Tibial artery (tissue), 4 donors: ENCODE measurements around the gene LGALS7B.

ENCODE experiments used
- DNase-seq, 2 donors: peaks; one replicate each; pipeline ENCODE4 v3.0.0-alpha.2; 2019
- H3K27ac ChIP-seq, 2 donors: fragments of 200-600 bp; sonication (generic) in 1 of 2; 1 replicate in 1 of 2; 2 replicates in 1 of 2; pipeline ENCODE4 v1.5.1; 2018 to 2019; ENCODE audit warnings: mild to moderate bottlenecking in 1 of 2
- H3K27me3 ChIP-seq, 2 donors: fragments of 200-600 bp; sonication (generic) in 1 of 2; one replicate each; pipeline versions ENCODE4 v1.5.1 to v1.6.0; 2016 to 2019
- H3K36me3 ChIP-seq, 3 donors: fragments of 200-600 bp; sonication (generic) in 2 of 3; one replicate each; pipeline ENCODE4 v1.5.1; 2016 to 2019; ENCODE audit warnings: mild to moderate bottlenecking in 2 of 3
- H3K4me1 ChIP-seq, 4 donors: fragments of 200-600 bp; sonication (generic) in 2 of 4; 1 replicate in 3 of 4; 2 replicates in 1 of 4; pipeline ENCODE4 v1.5.1; 2016 to 2019
- H3K4me3 ChIP-seq, 2 donors: fragments of 200-600 bp; sonication (generic) in 1 of 2; 1 replicate in 1 of 2; 2 replicates in 1 of 2; pipeline ENCODE4 v1.5.1; 2018 to 2019; ENCODE audit warnings: mild to moderate bottlenecking in 2 of 2
- H3K9me3 ChIP-seq, 3 donors: fragments of 200-600 bp; sonication (generic) in 1 of 3; one replicate each; pipeline ENCODE4 v1.5.1; 2016 to 2019
- intact Hi-C: fragments of 100-400 bp; cut with DNase I; formaldehyde crosslinking; loops from one replicate; pipeline ENCODE4 v1.15.0; 2023; ENCODE audit warnings: low total_unique reads
- TF ChIP-seq, protein P1 (sequence below), 2 experiments: fragments of 200-600 bp in 1 of 2; fragments of 450-650 bp in 1 of 2; IDR thresholded peaks; one replicate each; pipeline ENCODE4 v1.5.1; 2017 to 2019; ENCODE audit warnings: antibody characterized with exemption in 2 of 2, mild to moderate bottlenecking in 1 of 2, moderate library complexity in 1 of 2

The LGALS7B gene

GRCh38 chr19:38840583-38840968 is 51.6 kb downstream of the LGALS7B start:
- TF ChIP-seq, protein P1, sequence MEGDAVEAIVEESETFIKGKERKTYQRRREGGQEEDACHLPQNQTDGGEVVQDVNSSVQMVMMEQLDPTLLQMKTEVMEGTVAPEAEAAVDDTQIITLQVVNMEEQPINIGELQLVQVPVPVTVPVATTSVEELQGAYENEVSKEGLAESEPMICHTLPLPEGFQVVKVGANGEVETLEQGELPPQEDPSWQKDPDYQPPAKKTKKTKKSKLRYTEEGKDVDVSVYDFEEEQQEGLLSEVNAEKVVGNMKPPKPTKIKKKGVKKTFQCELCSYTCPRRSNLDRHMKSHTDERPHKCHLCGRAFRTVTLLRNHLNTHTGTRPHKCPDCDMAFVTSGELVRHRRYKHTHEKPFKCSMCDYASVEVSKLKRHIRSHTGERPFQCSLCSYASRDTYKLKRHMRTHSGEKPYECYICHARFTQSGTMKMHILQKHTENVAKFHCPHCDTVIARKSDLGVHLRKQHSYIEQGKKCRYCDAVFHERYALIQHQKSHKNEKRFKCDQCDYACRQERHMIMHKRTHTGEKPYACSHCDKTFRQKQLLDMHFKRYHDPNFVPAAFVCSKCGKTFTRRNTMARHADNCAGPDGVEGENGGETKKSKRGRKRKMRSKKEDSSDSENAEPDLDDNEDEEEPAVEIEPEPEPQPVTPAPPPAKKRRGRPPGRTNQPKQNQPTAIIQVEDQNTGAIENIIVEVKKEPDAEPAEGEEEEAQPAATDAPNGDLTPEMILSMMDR (IDR thresholded peaks at IDR 0.05): no peak
- H3K27me3 ChIP-seq: no peaks in the 10 kb centered on the region
- H3K9me3 ChIP-seq: no peaks in the 10 kb centered on the region
- no peak for DNase-seq
- H3K4me1 ChIP-seq: peaks cover 0 to 28% (median 9%) of the 10 kb centered on the region in 4 donors
- no peak overlapping the region for H3K4me3 ChIP-seq
- H3K27ac ChIP-seq: no peak overlapping the region
- peaks cover 90 to 100% (median 98%) of the 10 kb centered on the region in 3 donors for H3K36me3 ChIP-seq
- intact Hi-C loops: no loop called here
